Motor neuron (in vitro differentiated cells): ENCODE measurements around the gene CBL. TPM values are rescaled to one million over a fixed set of nuclear protein-coding genes. Genes with fewer than 3 reads are reported as not detected.
A peak's percentile ranks its signal among the peaks of the same experiment; 100 is the strongest.
"Not testable (repeated sequence)": the region's sequence is repeated elsewhere in the genome, so short reads cannot be mapped to it uniquely, and the experiment has no call there.

ENCODE experiments used
- ATAC-seq, 8 experiments: fragments of 200-7000 bp; cut with Tn5 transposase; replicated peaks in 6 of 8; 2 replicates each; pipeline ENCODE4 v1.8.0; 2021; ENCODE audit warnings: mild to moderate bottlenecking in 8 of 8, moderate library complexity in 8 of 8
- H3K27ac ChIP-seq, 2 donors: fragments of 250-450 bp; sonication (Bioruptor Pico); 2 replicates each; pipeline ENCODE4 v1.9.0; 2021; ENCODE audit warnings: antibody characterized with exemption in 2 of 2, mild to moderate bottlenecking in 2 of 2, moderate library complexity in 1 of 2
- H3K4me1 ChIP-seq, 2 donors: fragments of 250-450 bp; sonication (Bioruptor Pico); replicated peaks in 1 of 2; 2 replicates each; pipeline ENCODE4 v1.6.1; 2021; ENCODE audit warnings: antibody characterized with exemption in 2 of 2, mild to moderate bottlenecking in 2 of 2, moderate library complexity in 1 of 2
- H3K4me3 ChIP-seq, 5 donors: fragments of 250-450 bp; sonication (Bioruptor Pico); 2 replicates each; pipeline ENCODE4 v1.9.0; 2021; ENCODE audit warnings: antibody characterized with exemption in 5 of 5, mild to moderate bottlenecking in 5 of 5, moderate library complexity in 4 of 5
- WGBS, 10 experiments: fragments of 450-650 bp; shearing (Covaris generic); methylation state at CpG; one replicate each; pipeline ENCODE4 v1.0.0; 2022; 5-methylcytosine and 5-hydroxymethylcytosine counted together
- in situ Hi-C, 9 experiments: fragments of 400-800 bp; cut with MboI; loops; one replicate each; pipeline ENCODE4 v1.15.0; 2021; ENCODE audit warnings: low sequenced_read_pairs in 9 of 9, low pct_unique_long_range_greater_than_20kb in 2 of 9; ENCODE audit not compliant: unreplicated experiment in 9 of 9
- total RNA-seq, 8 experiments: library from RNA; unstranded; fragments of 300-600 nt; gene quantifications; 2 replicates each; pipeline versions ENCODE4 v1.2.3 to v1.2.4, GENCODE V29; 2022

CBL gene
- total RNA-seq, 8 experiments from 2014 or later, result 5.1 to 19.3 (median 13.9) TPM

GRCh38 chr11:119189393-119189792 lies 16.7 kb upstream of the CBL start:
- 0 to 60% (median 38%) methylated on average over 1 to 2 of the region's 4 CpGs; no CpG with 5 or more reads in 6 of the 10 experiments for WGBS, 10 experiments
- no peak for ATAC-seq
- H3K4me3 ChIP-seq, result no peak overlapping the region
- no peak overlapping the region for H3K27ac ChIP-seq
- in situ Hi-C loops, result no loop called here
- peaks cover 0 to 5% of the 10 kb centered on the region in 2 donors for H3K4me1 ChIP-seq

- ATAC-seq, result no peak
- Histone ChIP-seq H3K4me1 (peaks cover 0 to 5% of the 10 kb centered on the region in 2 donors), H3K27ac (no peak overlapping the region), H3K4me3 (no peak overlapping the region)
- in situ Hi-C loops, result no loop called here
- 60 to 100% methylated on average over 2 of the region's 9 CpGs; no CpG with 5 or more reads in 8 of the 10 experiments for WGBS, 10 experiments
These were observed 15.6 kb upstream of the CBL start for GRCh38 chr11:119190531-119190930.

GRCh38 chr11:119191265-119191664 lies 14.9 kb upstream of the CBL start:
- in situ Hi-C loops, ATAC-seq, H3K4me3 ChIP-seq, H3K4me1 ChIP-seq, H3K27ac ChIP-seq: not testable (repeated sequence)
- 68 to 100% (median 83%) methylated on average over 1 to 11 of the region's 14 CpGs; no CpG with 5 or more reads in 5 of the 10 experiments for WGBS, 10 experiments

- H3K27ac ChIP-seq, result no peak overlapping the region
- in situ Hi-C loops, result no loop called here
- 89 to 100% (median 96%) methylated on average over 2 to 3 of the region's 3 CpGs; no CpG with 5 or more reads in 2 of the 10 experiments for WGBS, 10 experiments
- H3K4me3 ChIP-seq, result no peak overlapping the region
- H3K4me1 ChIP-seq, result no peaks in the 10 kb centered on the region
- ATAC-seq, result no peak
These were observed 14.0 kb upstream of the CBL start for GRCh38 chr11:119192111-119192510.

- Histone ChIP-seq H3K4me3 (no peak overlapping the region), H3K27ac (no peak overlapping the region), H3K4me1 (no peaks in the 10 kb centered on the region)
- 33 to 88% (median 80%) methylated on average over 1 to 3 of the region's 5 CpGs; no CpG with 5 or more reads in 5 of the 10 experiments for WGBS, 10 experiments
- in situ Hi-C loops, result no loop called here
- no peak for ATAC-seq
These were observed 13.1 kb upstream of the CBL start for GRCh38 chr11:119193001-119193400.

GRCh38 chr11:119193626-119194025 lies 12.5 kb upstream of the CBL start:
- in situ Hi-C loops, result no loop called here
- Histone ChIP-seq H3K4me3 (no peak overlapping the region), H3K27ac (no peak overlapping the region), H3K4me1 (no peaks in the 10 kb centered on the region)
- WGBS, 10 experiments, result 60 to 100% (median 87%) methylated on average over 1 to 7 of the region's 10 CpGs; no CpG with 5 or more reads in 5 of the 10 experiments
- no peak for ATAC-seq

- no peak for ATAC-seq
- WGBS, 10 experiments, result 22 to 100% (median 75%) methylated on average over 1 to 4 of the region's 7 CpGs; no CpG with 5 or more reads in 3 of the 10 experiments
- Histone ChIP-seq H3K4me3 (no peak overlapping the region), H3K27ac (no peak overlapping the region), H3K4me1 (no peaks in the 10 kb centered on the region)
- in situ Hi-C loops, result no loop called here
These were observed 11.2 kb upstream of the CBL start for GRCh38 chr11:119194811-119195440.

- 0 to 44% (median 11%) methylated on average over 1 to 5 of the region's 6 CpGs; no CpG with 5 or more reads in 6 of the 10 experiments for WGBS, 10 experiments
- Histone ChIP-seq H3K4me1 (no peaks in the 10 kb centered on the region), H3K27ac (no peak overlapping the region), H3K4me3 (no peak overlapping the region)
- peak in 4 of 8 experiments; percentile 46 to 96 (median 88) for ATAC-seq
- in situ Hi-C loops, result no loop called here
These were observed 10.5 kb upstream of the CBL start for GRCh38 chr11:119195680-119196079.

- in situ Hi-C loops, result no loop called here
- 0 to 100% (median 15%) methylated on average over 1 to 5 of the region's 5 CpGs; no CpG with 5 or more reads in 2 of the 10 experiments for WGBS, 10 experiments
- Histone ChIP-seq H3K27ac (no peak overlapping the region), H3K4me1 (no peaks in the 10 kb centered on the region), H3K4me3 (peak overlapping the region in 1 of 5 donors; percentile 3)
- ATAC-seq, result peak; percentile 86 to 98 (median 93)
These were observed 9.2 kb upstream of the CBL start for GRCh38 chr11:119196833-119197483.

- no peak for ATAC-seq
- Histone ChIP-seq H3K4me1 (no peaks in the 10 kb centered on the region), H3K4me3 (no peak overlapping the region), H3K27ac (no peak overlapping the region)
- in situ Hi-C loops, result no loop called here
- WGBS, 10 experiments, result 40 to 100% (median 82%) methylated on average over 1 to 6 of the region's 6 CpGs; no CpG with 5 or more reads in 2 of the 10 experiments
These were observed 7.2 kb upstream of the CBL start for GRCh38 chr11:119198925-119199324.

GRCh38 chr11:119201236-119201635 lies 4.9 kb upstream of the CBL start:
- H3K4me1 ChIP-seq, H3K27ac ChIP-seq, ATAC-seq, H3K4me3 ChIP-seq, in situ Hi-C loops: not testable (repeated sequence)
- 60 to 87% (median 79%) methylated on average over 1 to 5 of the region's 5 CpGs; no CpG with 5 or more reads in 6 of the 10 experiments for WGBS, 10 experiments

GRCh38 chr11:119202554-119202953 lies 3.6 kb upstream of the CBL start:
- 68 to 100% (median 86%) methylated on average over 1 to 7 of the region's 7 CpGs for WGBS, 10 experiments
- in situ Hi-C loops, result no loop called here
- Histone ChIP-seq H3K4me3 (no peak overlapping the region), H3K4me1 (peaks cover 3 to 6% of the 10 kb centered on the region in 2 donors), H3K27ac (no peak overlapping the region)
- ATAC-seq, result no peak

- in situ Hi-C loops, result no loop called here
- 75 to 100% (median 91%) methylated on average over 1 to 6 of the region's 9 CpGs; no CpG with 5 or more reads in 2 of the 10 experiments for WGBS, 10 experiments
- H3K27ac ChIP-seq, result no peak overlapping the region
- no peak overlapping the region for H3K4me3 ChIP-seq
- no peak for ATAC-seq
- peaks cover 3 to 9% of the 10 kb centered on the region in 2 donors for H3K4me1 ChIP-seq
These were observed 2.1 kb upstream of the CBL start for GRCh38 chr11:119204066-119204465.
